Sciatic nerve (tissue), 2 donors: ENCODE data around the gene IQGAP3. TPM values are rescaled to one million over a fixed set of nuclear protein-coding genes. Genes with fewer than 3 reads are reported as not detected.
"Not testable (repeated sequence)": the region's sequence is repeated elsewhere in the genome, so short reads cannot be mapped to it uniquely, and the experiment has no call there.

ENCODE experiments used
- ATAC-seq: fragments of 200-7000 bp; cut with Tn5 transposase; one replicate; pipeline ENCODE4 v1.9.1; 2020; ENCODE audit warnings: mild to moderate bottlenecking, moderate library complexity
- DNase-seq: peaks from one replicate; pipeline ENCODE4 v3.0.0-alpha.2; 2020; ENCODE audit warnings: low spot score
- intact Hi-C: fragments of 100-400 bp; cut with DNase I; formaldehyde crosslinking; loops from one replicate; pipeline ENCODE4 v1.14.2; 2022
- total RNA-seq: library from RNA; stranded (reverse); fragmentation: NEBNext Ultra II Directional; extraction: Animal tissue kit (Norgen Biotek cat#: 25700); gene quantifications from one replicate; pipeline ENCODE4 v1.2.1, GENCODE V29; 2021
- donor health status: DM: no; HTN: no; CAD: no.
- donor health status: DM: no; HTN: no; CAD: no.

IQGAP3 gene
- total RNA-seq, 1 donor from 2014 or later = 0.76 TPM

DNA sequence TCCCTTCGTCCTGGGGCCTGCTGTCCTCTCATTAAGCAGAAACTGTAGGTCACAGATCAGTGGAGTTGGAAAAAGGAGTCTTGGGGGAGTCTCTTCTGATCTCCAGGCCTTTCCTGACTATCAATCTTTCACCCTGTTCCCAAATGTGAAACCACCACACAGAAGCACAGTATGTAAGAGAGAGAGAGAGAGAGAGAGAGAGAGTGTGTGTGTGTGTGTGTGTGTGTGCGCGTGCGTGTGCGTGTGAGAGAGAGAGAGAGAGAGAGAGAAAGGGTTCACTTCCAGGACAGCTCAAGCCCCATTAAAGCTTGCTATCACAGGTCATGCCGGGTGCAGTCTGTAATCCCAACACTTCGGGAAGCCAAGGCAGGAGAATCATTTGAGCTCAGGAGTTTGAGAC is 5.7 kb upstream of the IQGAP3 start:
- intact Hi-C loops = no loop called here
- ATAC-seq (no peak), DNase-seq (peak; percentile 6)

- intact Hi-C loops = no loop called here
- ATAC-seq (no peak), DNase-seq (no peak)
Observed at GRCh38 chr1:156577550-156577949, 5.2 kb upstream of the IQGAP3 start.

DNA sequence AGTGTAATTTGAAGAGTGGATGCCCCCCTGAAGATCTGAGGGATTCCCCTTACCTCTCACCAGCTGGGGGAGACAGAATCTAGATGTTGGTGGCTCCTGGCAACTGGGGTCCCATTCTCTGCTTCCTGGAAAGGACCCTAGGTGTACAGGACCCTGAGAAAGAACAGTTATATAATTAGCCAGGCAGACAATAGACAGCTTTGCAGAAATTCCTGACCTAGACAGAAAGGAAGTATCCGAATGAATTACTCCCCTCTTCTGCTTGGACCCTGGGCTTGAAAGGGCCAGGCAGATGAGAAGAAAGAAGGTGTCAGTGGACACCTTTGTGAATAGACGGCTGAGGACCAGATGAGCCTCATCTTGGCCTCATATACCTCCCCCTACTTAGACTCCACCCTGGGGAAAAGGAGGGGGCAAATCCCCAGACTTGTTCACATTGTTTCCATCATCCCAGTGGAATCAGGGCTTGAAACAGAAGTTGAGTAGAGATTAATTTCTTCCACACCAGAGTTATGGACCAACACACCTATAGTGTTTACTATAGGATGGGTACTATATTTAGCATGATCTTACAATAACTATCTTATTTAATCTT is 1.8 kb upstream of the IQGAP3 start:
- no peak for ATAC-seq
- no peak for DNase-seq
- intact Hi-C loops = no loop called here

- ATAC-seq (no peak), DNase-seq (peak; percentile 13)
- intact Hi-C loops = no loop called here
Observed at GRCh38 chr1:156572663-156573018, 276 bp upstream of the IQGAP3 start.

- DNase-seq (no peak), ATAC-seq (no peak)
- intact Hi-C loops = no loop called here
Observed at GRCh38 chr1:156571261-156571852, 1.0 kb downstream of the IQGAP3 start.

DNA sequence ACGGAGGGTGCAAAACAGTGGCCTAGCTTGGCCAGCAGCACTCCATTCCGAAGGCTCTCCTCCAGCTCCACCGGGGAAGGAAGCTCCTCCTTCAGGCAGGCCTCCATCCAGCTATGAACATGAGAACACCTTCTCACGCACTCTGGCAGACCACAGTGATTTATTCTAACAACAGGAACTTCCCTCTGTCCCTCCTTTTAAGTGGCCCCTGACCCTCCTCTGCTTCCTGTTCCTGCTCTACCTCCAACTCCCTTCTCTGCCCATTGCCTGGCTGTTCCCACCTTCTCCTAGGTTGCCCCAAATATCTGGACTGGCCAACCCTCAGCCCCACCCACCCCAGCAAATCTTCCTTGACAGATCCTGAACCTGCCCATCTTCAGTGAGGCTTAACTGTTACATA is 5.9 kb downstream of the IQGAP3 start:
- intact Hi-C loops = no loop called here
- DNase-seq (no peak), ATAC-seq (no peak)

- ATAC-seq (no peak), DNase-seq (no peak)
- intact Hi-C loops = no loop called here
Observed at GRCh38 chr1:156565519-156565918, 6.8 kb downstream of the IQGAP3 start.

DNA sequence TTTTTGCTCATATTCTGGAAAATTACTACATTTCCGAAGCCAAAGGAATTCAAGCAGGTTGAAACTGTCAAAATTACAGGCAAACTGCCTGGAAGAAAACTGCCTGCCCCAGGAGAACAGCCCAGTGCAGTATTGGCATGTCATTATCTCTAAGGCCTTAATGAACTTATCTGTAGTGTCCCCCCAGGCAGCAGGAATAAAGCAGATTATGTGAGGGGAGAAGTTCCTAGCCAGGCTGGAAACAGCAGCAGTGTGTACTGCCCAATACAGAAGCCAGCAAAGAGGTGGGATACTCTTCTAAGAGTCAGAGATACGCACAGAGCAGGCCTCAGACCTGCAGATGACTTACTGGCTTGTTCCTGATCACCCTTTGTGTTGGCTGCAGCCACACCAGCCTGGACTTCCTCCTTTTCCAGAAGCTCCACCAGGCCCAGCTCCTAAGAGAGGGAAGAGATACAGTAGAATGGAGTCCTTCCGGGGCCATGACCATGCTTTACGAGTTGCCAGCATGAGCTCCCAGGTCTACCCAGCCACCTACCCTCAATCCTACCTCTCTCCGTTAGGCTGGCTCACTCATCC is 11.7 kb downstream of the IQGAP3 start:
- no peak for ATAC-seq
- intact Hi-C loops = no loop called here
- DNase-seq = no peak

- intact Hi-C loops = no loop called here
- ATAC-seq = no peak
- no peak for DNase-seq
Observed at GRCh38 chr1:156559797-156560385, 12.5 kb downstream of the IQGAP3 start.

GRCh38 chr1:156559086-156559796 is 13.1 kb downstream of the IQGAP3 start:
- no peak for ATAC-seq
- DNase-seq = no peak
- intact Hi-C loops = no loop called here

- no peak for DNase-seq
- intact Hi-C loops = no loop called here
- ATAC-seq = no peak
Observed at GRCh38 chr1:156556354-156556753, 16.0 kb downstream of the IQGAP3 start.

GRCh38 chr1:156555715-156556114 is 16.6 kb downstream of the IQGAP3 start:
- intact Hi-C loops = no loop called here
- ATAC-seq (no peak), DNase-seq (no peak)

DNA sequence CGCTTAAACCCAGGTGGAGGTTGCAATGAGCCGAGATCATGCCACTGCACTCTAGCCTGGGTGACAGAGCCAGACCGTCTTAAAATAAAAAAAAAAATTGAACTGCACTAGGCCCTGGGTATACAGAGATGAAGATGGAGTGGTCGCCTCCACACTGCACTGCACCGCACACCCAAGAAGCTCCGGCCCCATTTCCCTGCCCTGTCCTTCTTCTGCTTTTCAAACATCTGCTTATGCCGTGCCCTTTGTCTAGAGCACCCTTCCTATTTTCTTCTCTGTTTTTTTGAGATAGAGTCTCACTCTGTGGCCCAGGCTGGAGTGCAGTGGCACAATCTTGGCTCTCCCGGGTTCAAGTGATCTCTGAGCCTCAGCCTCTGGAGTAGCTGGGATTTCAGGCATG is 17.4 kb downstream of the IQGAP3 start:
- DNase-seq (no peak), ATAC-seq (no peak)
- intact Hi-C loops = no loop called here

DNA sequence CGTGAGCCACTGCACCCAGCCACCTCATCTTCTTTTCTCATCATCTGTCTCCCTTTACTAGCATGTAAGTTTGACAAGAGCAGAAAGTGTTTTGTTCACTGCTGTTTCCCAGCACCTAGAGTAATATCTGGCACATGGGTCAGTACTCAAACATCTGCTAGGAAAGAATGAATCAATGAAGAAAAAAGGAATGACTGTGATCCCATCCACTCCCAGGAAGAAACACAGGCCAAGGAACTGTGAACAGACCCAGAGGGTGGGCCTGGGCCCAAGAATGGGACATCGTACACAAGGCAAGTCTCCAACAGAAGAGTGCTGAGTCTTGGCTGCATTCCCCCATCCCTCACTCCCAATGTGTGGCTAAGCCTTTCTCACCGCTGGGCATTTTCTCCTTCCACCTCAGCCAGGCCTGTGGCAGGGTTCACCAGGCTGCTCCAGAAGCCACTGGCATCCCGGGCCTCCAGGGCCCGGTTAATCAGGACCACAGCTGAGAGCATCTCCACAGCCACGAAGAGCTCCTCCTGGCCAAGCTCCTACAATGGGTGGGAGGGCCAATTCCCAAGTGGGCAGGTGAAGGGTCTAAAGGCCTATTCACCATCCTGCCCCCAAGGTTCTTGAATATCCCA is 18.4 kb downstream of the IQGAP3 start:
- ATAC-seq (no peak), DNase-seq (no peak)
- intact Hi-C loops = no loop called here

DNA sequence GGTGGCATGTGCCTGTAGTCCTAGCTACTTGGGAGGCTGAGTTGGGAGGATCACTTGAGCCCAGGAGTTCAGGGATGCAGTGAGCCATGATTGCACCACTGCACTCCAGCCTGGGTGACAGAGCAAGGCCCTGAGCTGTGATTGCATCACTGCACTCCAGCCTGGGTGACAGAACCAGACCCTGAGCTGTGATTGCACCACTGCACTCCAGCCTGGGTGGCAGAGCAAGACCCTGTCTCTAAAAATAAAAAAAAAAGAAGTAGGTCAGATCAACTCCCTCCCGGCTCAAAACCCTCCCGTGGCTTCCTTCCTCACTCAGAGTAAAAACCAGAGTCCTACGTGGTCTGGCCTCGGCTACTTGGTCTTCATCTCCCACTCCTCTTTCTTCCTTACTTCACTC is 19.4 kb downstream of the IQGAP3 start:
- intact Hi-C loops, DNase-seq: not testable (repeated sequence)
- ATAC-seq = peak; percentile 63

- DNase-seq (no peak), ATAC-seq (no peak)
- intact Hi-C loops = no loop called here
Observed at GRCh38 chr1:156552518-156552917, 19.8 kb downstream of the IQGAP3 start.

- ATAC-seq (no peak), DNase-seq (no peak)
- intact Hi-C loops = no loop called here
Observed at GRCh38 chr1:156551869-156552268, 20.5 kb downstream of the IQGAP3 start.

GRCh38 chr1:156551066-156551643 is 21.2 kb downstream of the IQGAP3 start:
- DNase-seq (no peak), ATAC-seq (no peak)
- intact Hi-C loops = no loop called here

DNA sequence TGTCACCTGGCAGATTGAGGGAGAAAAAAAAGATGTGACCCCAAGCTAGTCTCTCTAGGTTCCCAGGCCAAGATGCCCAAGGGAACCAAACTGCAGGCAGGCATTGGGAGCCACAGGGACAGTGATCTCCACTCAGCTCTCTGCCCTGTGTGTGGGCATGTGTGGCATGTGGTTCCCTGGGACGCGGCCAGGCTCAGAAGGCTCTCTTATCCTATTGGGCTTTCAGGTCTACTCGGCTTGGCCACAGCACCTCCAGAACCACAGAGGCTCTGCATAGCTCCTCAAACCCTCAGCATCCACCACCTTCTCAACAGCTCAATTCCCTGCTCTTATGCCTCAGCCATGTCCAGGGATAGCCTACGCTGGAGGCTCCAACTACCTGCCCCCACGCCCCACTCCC is 22.0 kb downstream of the IQGAP3 start:
- intact Hi-C loops = no loop called here
- DNase-seq (no peak), ATAC-seq (no peak)
